B cell (primary cell): ENCODE results near the gene REN. TPM values are rescaled to one million over a fixed set of nuclear protein-coding genes. Genes with fewer than 3 reads are reported as not detected.

Source experiments
- ATAC-seq: fragments of 200-7000 bp; cut with Tn5 transposase; one replicate; pipeline ENCODE4 v1.10.0; 2021; ENCODE audit warnings: low read depth, mild to moderate bottlenecking, moderate number of reproducible peaks, moderate library complexity
- CTCF ChIA-PET: fragments of 350-600 bp; sonication (Branson Sonifier 250); formaldehyde crosslinking; loops from one replicate; lab custom pipeline; 2021; ENCODE audit warnings: antibody characterized with exemption, inconsistent platforms; lab: Charles Lee
- POLR2A ChIA-PET: fragments of 350-600 bp; sonication (Branson Sonifier 250); formaldehyde crosslinking; loops from one replicate; lab custom pipeline; 2021; ENCODE audit warnings: antibody characterized with exemption; lab: Charles Lee
- DNase-seq: peaks from one replicate; pipeline ENCODE4 v3.0.0; 2013
- H2AFZ ChIP-seq: 2 replicates; pipeline ENCODE4 v1.6.1; 2012; ENCODE audit warnings: mild to moderate bottlenecking, low read depth, low read length; ENCODE audit not compliant: insufficient read depth, poor library complexity, severe bottlenecking
- H3K27ac ChIP-seq, 2 donors: 1 replicate in 1 of 2; 2 replicates in 1 of 2; pipeline ENCODE4 v1.5.1; 2012 to 2013; ENCODE audit warnings: low read length in 2 of 2, mild to moderate bottlenecking in 2 of 2, moderate library complexity in 1 of 2
- H3K27me3 ChIP-seq, 4 experiments: fragments of 200-600 bp in 1 of 4; sonication (generic) in 1 of 4; replicated peaks in 1 of 4; 1 replicate in 2 of 4; 2 replicates in 2 of 4; pipeline versions ENCODE4 v1.6.1 to v1.7.0; 2013 to 2016; ENCODE audit warnings: low read length in 3 of 4, mild to moderate bottlenecking in 2 of 4, mixed read lengths in 1 of 4, moderate library complexity in 1 of 4; ENCODE audit not compliant: insufficient read depth in 4 of 4, control insufficient read depth in 3 of 4; ENCODE audit errors: control extremely low read depth in 1 of 4
- H3K36me3 ChIP-seq, 2 experiments: replicated peaks in 1 of 2; 1 replicate in 1 of 2; 2 replicates in 1 of 2; pipeline versions ENCODE4 v1.6.1 to v1.7.1; 2013; ENCODE audit warnings: low read length in 1 of 2; ENCODE audit not compliant: insufficient read depth in 2 of 2, control insufficient read depth in 1 of 2; ENCODE audit errors: control extremely low read depth in 1 of 2, extremely low read depth in 1 of 2
- H3K4me1 ChIP-seq, 2 donors: fragments of 200-600 bp in 1 of 2; sonication (generic) in 1 of 2; 1 replicate in 1 of 2; 2 replicates in 1 of 2; pipeline versions ENCODE4 v1.5.1 to v1.6.1; 2013 to 2017; ENCODE audit warnings: low read length in 2 of 2; ENCODE audit not compliant: control insufficient read depth in 2 of 2, insufficient read depth in 2 of 2
- H3K4me2 ChIP-seq: replicated peaks from 2 replicates; pipeline ENCODE3; 2012; ENCODE audit warnings: mild to moderate bottlenecking, low read depth, low read length; ENCODE audit not compliant: poor library complexity, severe bottlenecking
- H3K4me3 ChIP-seq, 5 experiments: fragments of 200-600 bp in 1 of 5; sonication (generic) in 1 of 5; 1 replicate in 3 of 5; 2 replicates in 2 of 5; pipeline versions ENCODE4 v1.5.1 to v1.7.0; 2011 to 2016; ENCODE audit warnings: low read length in 4 of 5, mild to moderate bottlenecking in 4 of 5, low read depth in 2 of 5, control low read depth in 1 of 5, moderate library complexity in 1 of 5; ENCODE audit not compliant: insufficient read depth in 1 of 5; ENCODE audit errors: control extremely low read depth in 1 of 5, extremely low read depth in 1 of 5
- H3K79me2 ChIP-seq: fragments of 200-600 bp; sonication (generic); one replicate; pipeline ENCODE4 v1.6.0; 2016; ENCODE audit warnings: low read length; ENCODE audit not compliant: control insufficient read depth, insufficient read depth
- H3K9ac ChIP-seq: fragments of 200-600 bp; sonication (generic); 2 replicates; pipeline ENCODE4 v1.6.1; 2017; ENCODE audit warnings: mild to moderate bottlenecking, low read length, moderate library complexity
- H3K9me3 ChIP-seq, 3 donors: one replicate each; pipeline versions ENCODE4 v1.6.1 to v1.7.1; 2013; ENCODE audit warnings: low read length in 2 of 3; ENCODE audit not compliant: control insufficient read depth in 2 of 3, insufficient read depth in 1 of 3; ENCODE audit errors: control extremely low read depth in 1 of 3
- H4K20me1 ChIP-seq: 2 replicates; pipeline ENCODE4 v1.6.0; 2012; ENCODE audit warnings: mild to moderate bottlenecking, low read length; ENCODE audit not compliant: insufficient read depth, control insufficient read depth, poor library complexity, severe bottlenecking
- H3K27ac Mint-ChIP-seq: one replicate; pipeline ENCODE4 v1.8.0; 2021; ENCODE audit warnings: mixed read lengths
- H3K27me3 Mint-ChIP-seq: one replicate; pipeline ENCODE4 v1.8.0; 2021; ENCODE audit warnings: mixed read lengths
- H3K4me1 Mint-ChIP-seq: one replicate; pipeline ENCODE4 v1.8.0; 2021; ENCODE audit warnings: mixed read lengths
- H3K4me3 Mint-ChIP-seq: one replicate; pipeline ENCODE4 v1.8.0; 2021; ENCODE audit warnings: mixed read lengths
- H3K9me3 Mint-ChIP-seq: one replicate; pipeline ENCODE4 v1.8.0; 2022; ENCODE audit warnings: mixed read lengths; ENCODE audit not compliant: insufficient read depth
- EZH2 ChIP-seq: IDR thresholded peaks from 2 replicates; pipeline ENCODE4 v1.6.1; 2012; ENCODE audit warnings: borderline replicate concordance, low read depth, mild to moderate bottlenecking, moderate library complexity, low read length; ENCODE audit not compliant: insufficient read depth, poor library complexity, severe bottlenecking
- WGBS: methylation state at CpG from one replicate; pipeline ENCODE4 v1.1.5; 2013; ENCODE audit warnings: missing lambda C conversion rate; ENCODE audit not compliant: insufficient coverage; 5-methylcytosine and 5-hydroxymethylcytosine counted together
- intact Hi-C: fragments of 100-400 bp; cut with micrococcal nuclease; formaldehyde crosslinking; loops from one replicate; pipeline ENCODE4 v1.10.0; 2022
- polyA plus RNA-seq: library from polyadenylated mRNA; depleted of rRNA; stranded (reverse); fragments of >200 nt; gene quantifications from 2 replicates; pipeline ENCODE4 v1.2.3, GENCODE V29; 2012
- total RNA-seq, 2 donors: library from RNA; stranded (reverse); fragments of 120-200 nt in 1 of 2; gene quantifications; 1 replicate in 1 of 2; 2 replicates in 1 of 2; pipeline versions ENCODE4 v1.2.3 to v1.2.4, GENCODE V29; 2013 to 2022
- TF ChIP-seq, protein P1 (sequence below): fragments of 200-600 bp; IDR thresholded peaks from one replicate; pipeline ENCODE4 v1.8.0; 2022; ENCODE audit warnings: antibody characterized with exemption, mild to moderate bottlenecking

REN gene
- total and polyA plus RNA-seq, 2 donors (not counting 1 experiment from before 2014, with no cell fraction given): not detected

DNA sequence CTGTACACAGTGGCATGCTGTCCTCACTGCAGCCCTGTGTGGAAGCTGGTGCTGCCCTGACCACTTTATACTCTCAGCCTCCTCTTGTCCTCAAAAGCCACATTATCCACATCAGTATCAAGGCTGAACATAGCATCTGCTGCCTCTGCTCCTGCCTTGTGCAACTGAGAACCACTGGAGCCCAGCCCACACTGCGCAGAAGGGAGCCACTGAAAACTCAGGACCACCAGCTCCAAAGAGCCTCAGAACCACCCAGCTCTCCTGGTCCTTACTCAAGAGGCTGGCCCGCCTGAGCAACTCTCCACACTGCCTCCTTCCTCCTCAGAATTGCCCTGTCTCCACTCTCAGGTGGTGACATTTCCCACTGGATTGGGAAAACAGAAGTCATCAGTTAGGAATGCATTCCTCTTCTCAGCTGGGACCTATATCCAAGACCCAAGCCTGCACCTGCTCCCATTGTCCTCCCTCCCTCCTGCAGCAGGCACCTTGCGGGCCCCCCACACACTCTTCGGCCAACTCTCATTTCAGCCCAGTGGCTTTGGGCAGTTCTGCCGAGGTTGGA is 37.1 kb upstream of the REN start:
- H3K4me1 ChIP-seq: peaks cover 0 to 6% of the 10 kb centered on the region in 2 donors
- ATAC-seq: no peak
- H3K36me3 ChIP-seq: no peaks in the 10 kb centered on the region
- H3K27me3 Mint-ChIP-seq: peaks cover 38% of the 10 kb centered on the region
- peaks cover 0 to 3% (median 0%) of the 10 kb centered on the region in 3 donors for H3K9me3 ChIP-seq
- H2AFZ ChIP-seq: no peak overlapping the region
- DNase-seq: no peak
- no peak overlapping the region for H3K27ac Mint-ChIP-seq
- H3K27me3 ChIP-seq: peaks cover 0 to 21% (median 13%) of the 10 kb centered on the region in 4 experiments
- ChIA-PET POLR2A (no interaction called here), CTCF (no interaction called here)
- no peak overlapping the region for H3K4me2 ChIP-seq
- no peak overlapping the region for H3K27ac ChIP-seq
- H3K4me3 ChIP-seq: no peak overlapping the region
- H3K9me3 Mint-ChIP-seq: no peaks in the 10 kb centered on the region
- intact Hi-C loops: no loop called here
- WGBS: 88% methylated on average over 5 of the region's 5 CpGs
- no peak overlapping the region for H3K9ac ChIP-seq
- no peaks in the 10 kb centered on the region for H4K20me1 ChIP-seq
- TF ChIP-seq, protein P1, sequence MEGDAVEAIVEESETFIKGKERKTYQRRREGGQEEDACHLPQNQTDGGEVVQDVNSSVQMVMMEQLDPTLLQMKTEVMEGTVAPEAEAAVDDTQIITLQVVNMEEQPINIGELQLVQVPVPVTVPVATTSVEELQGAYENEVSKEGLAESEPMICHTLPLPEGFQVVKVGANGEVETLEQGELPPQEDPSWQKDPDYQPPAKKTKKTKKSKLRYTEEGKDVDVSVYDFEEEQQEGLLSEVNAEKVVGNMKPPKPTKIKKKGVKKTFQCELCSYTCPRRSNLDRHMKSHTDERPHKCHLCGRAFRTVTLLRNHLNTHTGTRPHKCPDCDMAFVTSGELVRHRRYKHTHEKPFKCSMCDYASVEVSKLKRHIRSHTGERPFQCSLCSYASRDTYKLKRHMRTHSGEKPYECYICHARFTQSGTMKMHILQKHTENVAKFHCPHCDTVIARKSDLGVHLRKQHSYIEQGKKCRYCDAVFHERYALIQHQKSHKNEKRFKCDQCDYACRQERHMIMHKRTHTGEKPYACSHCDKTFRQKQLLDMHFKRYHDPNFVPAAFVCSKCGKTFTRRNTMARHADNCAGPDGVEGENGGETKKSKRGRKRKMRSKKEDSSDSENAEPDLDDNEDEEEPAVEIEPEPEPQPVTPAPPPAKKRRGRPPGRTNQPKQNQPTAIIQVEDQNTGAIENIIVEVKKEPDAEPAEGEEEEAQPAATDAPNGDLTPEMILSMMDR: no peak
- no peak for TF ChIP-seq EZH2
- H3K4me1 Mint-ChIP-seq: no peaks in the 10 kb centered on the region
- no peaks in the 10 kb centered on the region for H3K79me2 ChIP-seq
- no peak overlapping the region for H3K4me3 Mint-ChIP-seq

- no peaks in the 10 kb centered on the region for H3K4me1 Mint-ChIP-seq
- no peak overlapping the region for H3K4me2 ChIP-seq
- ChIA-PET CTCF (no interaction called here), POLR2A (no interaction called here)
- peaks cover 0 to 6% of the 10 kb centered on the region in 2 donors for H3K4me1 ChIP-seq
- H3K27ac ChIP-seq: no peak overlapping the region
- H3K9me3 Mint-ChIP-seq: no peaks in the 10 kb centered on the region
- H3K4me3 ChIP-seq: no peak overlapping the region
- intact Hi-C loops: no loop called here
- peaks cover 0 to 21% (median 13%) of the 10 kb centered on the region in 4 experiments for H3K27me3 ChIP-seq
- H2AFZ ChIP-seq: no peak overlapping the region
- TF ChIP-seq, protein P1: no peak
- no peak for TF ChIP-seq EZH2
- peaks cover 35% of the 10 kb centered on the region for H3K27me3 Mint-ChIP-seq
- no peak for ATAC-seq
- H3K79me2 ChIP-seq: no peaks in the 10 kb centered on the region
- no CpG with 5 or more reads among the region's 4 CpGs for WGBS
- DNase-seq: no peak
- H4K20me1 ChIP-seq: no peaks in the 10 kb centered on the region
- H3K27ac Mint-ChIP-seq: no peak overlapping the region
- peaks cover 0 to 3% (median 0%) of the 10 kb centered on the region in 3 donors for H3K9me3 ChIP-seq
- H3K9ac ChIP-seq: no peak overlapping the region
- no peak overlapping the region for H3K4me3 Mint-ChIP-seq
- H3K36me3 ChIP-seq: no peaks in the 10 kb centered on the region
Measured at GRCh38 chr1:204202481-204202880, 36.3 kb upstream of the REN start.
